CMK (cell line): ENCODE results near the gene AZGP1.
"Not testable (repeated sequence)": the region's sequence is repeated elsewhere in the genome, so short reads cannot be mapped to it uniquely, and the experiment has no call there.

Experiments
- DNase-seq: peaks from one replicate; pipeline ENCODE4 v3.0.0-alpha.2; 2010; ENCODE audit warnings: low read depth

The AZGP1 gene

GRCh38 chr7:99950819-99951218 is 25.0 kb downstream of the AZGP1 start:
- not testable (repeated sequence) for DNase-seq

GRCh38 chr7:99949645-99950228 is 26.1 kb downstream of the AZGP1 start:
- DNase-seq = no peak

GRCh38 chr7:99947608-99948007 is 28.2 kb downstream of the AZGP1 start:
- DNase-seq = no peak

- no peak for DNase-seq
Observed at GRCh38 chr7:99944497-99945070, 31.2 kb downstream of the AZGP1 start.

GRCh38 chr7:99943641-99944496 is 32.0 kb downstream of the AZGP1 start:
- no peak for DNase-seq

GRCh38 chr7:99938296-99938695 is 37.5 kb downstream of the AZGP1 start:
- no peak for DNase-seq

- DNase-seq = not testable (repeated sequence)
Observed at GRCh38 chr7:99935009-99935408, 40.8 kb downstream of the AZGP1 start.

- DNase-seq = no peak
Observed at GRCh38 chr7:99930376-99930775, 45.5 kb downstream of the AZGP1 start.

- DNase-seq = no peak
Observed at GRCh38 chr7:99929730-99930053, 46.1 kb downstream of the AZGP1 start.

GRCh38 chr7:99928994-99929729 is 46.7 kb downstream of the AZGP1 start, which contains the start of gene GJC3:
Gene GJC3 (minus strand): TSS chr7:99929620. CDS start chr7:99929620, 0 bp downstream.
- DNase-seq = peak; percentile 55

GRCh38 chr7:99928188-99928587 is 47.6 kb downstream of the AZGP1 start:
- DNase-seq = no peak

GRCh38 chr7:99927536-99927935 is 48.3 kb downstream of the AZGP1 start:
- DNase-seq = no peak

GRCh38 chr7:99926321-99926720 is 49.5 kb downstream of the AZGP1 start:
- no peak for DNase-seq

GRCh38 chr7:99923200-99923599 is 52.6 kb downstream of the AZGP1 start:
- DNase-seq = no peak

GRCh38 chr7:99920149-99920548 is 55.7 kb downstream of the AZGP1 start:
- no peak for DNase-seq

GRCh38 chr7:99919814-99920112 is 56.1 kb downstream of the AZGP1 start:
- DNase-seq = no peak

- peak; percentile 87 for DNase-seq
Observed at GRCh38 chr7:99918959-99919813, 56.6 kb downstream of the AZGP1 start, which contains the start of gene TRIM4. Gene TRIM4 (minus strand): TSS chr7:99919530. CDS start chr7:99919401, 129 bp downstream.
